Jurkat, Clone E6-1 (cell line): ENCODE data around the gene CBFA2T3.
"Not testable (repeated sequence)": the region's sequence is repeated elsewhere in the genome, so short reads cannot be mapped to it uniquely, and the experiment has no call there.

Experiments used
- DNase-seq: peaks from one replicate; pipeline ENCODE4 v3.0.0-alpha.2; 2011; ENCODE audit warnings: low read depth, low spot score
- H3K4me3 ChIP-seq: 2 replicates; pipeline ENCODE4 v1.5.1; 2011; ENCODE audit warnings: mild to moderate bottlenecking, low read length, control low read depth, moderate library complexity

CBFA2T3 gene

GRCh38 chr16:88918896-88919295 lies 58.1 kb downstream of the CBFA2T3 start:
- not testable (repeated sequence) for DNase-seq, H3K4me3 ChIP-seq

GRCh38 chr16:88917915-88918627 lies 58.9 kb downstream of the CBFA2T3 start:
- no peak overlapping the region for H3K4me3 ChIP-seq
- DNase-seq = no peak

GRCh38 chr16:88917146-88917914 lies 59.7 kb downstream of the CBFA2T3 start:
- DNase-seq = no peak
- no peak overlapping the region for H3K4me3 ChIP-seq

GRCh38 chr16:88915639-88916327 lies 61.2 kb downstream of the CBFA2T3 start:
- H3K4me3 ChIP-seq = no peak overlapping the region
- no peak for DNase-seq

- no peak overlapping the region for H3K4me3 ChIP-seq
- no peak for DNase-seq
These were observed 62.1 kb downstream of the CBFA2T3 start for GRCh38 chr16:88914750-88915368.

GRCh38 chr16:88913870-88914269 lies 63.1 kb downstream of the CBFA2T3 start:
- H3K4me3 ChIP-seq = no peak overlapping the region

GRCh38 chr16:88913001-88913612 lies 63.9 kb downstream of the CBFA2T3 start:
- DNase-seq = no peak
- no peak overlapping the region for H3K4me3 ChIP-seq

More at GRCh38 chr16:88913870-88914269, 63.1 kb downstream of the CBFA2T3 start:
- DNase-seq = no peak

- no peak for DNase-seq
- H3K4me3 ChIP-seq = no peak overlapping the region
These were observed 64.5 kb downstream of the CBFA2T3 start for GRCh38 chr16:88912556-88912955.

- no peak overlapping the region for H3K4me3 ChIP-seq
- no peak for DNase-seq
These were observed 65.1 kb downstream of the CBFA2T3 start for GRCh38 chr16:88911946-88912310.

- no peak for DNase-seq
- no peak overlapping the region for H3K4me3 ChIP-seq
These were observed 65.7 kb downstream of the CBFA2T3 start for GRCh38 chr16:88911136-88911945.

GRCh38 chr16:88910284-88911135 lies 66.5 kb downstream of the CBFA2T3 start:
- H3K4me3 ChIP-seq = no peak overlapping the region
- no peak for DNase-seq

GRCh38 chr16:88909431-88910210 lies 67.4 kb downstream of the CBFA2T3 start:
- H3K4me3 ChIP-seq = no peak overlapping the region
- no peak for DNase-seq

GRCh38 chr16:88908307-88908706 lies 68.7 kb downstream of the CBFA2T3 start:
- no peak overlapping the region for H3K4me3 ChIP-seq
- no peak for DNase-seq

- no peak overlapping the region for H3K4me3 ChIP-seq
- DNase-seq = no peak
These were observed 69.2 kb downstream of the CBFA2T3 start for GRCh38 chr16:88907768-88908167.

GRCh38 chr16:88906535-88907105 lies 70.4 kb downstream of the CBFA2T3 start:
- no peak for DNase-seq
- no peak overlapping the region for H3K4me3 ChIP-seq

GRCh38 chr16:88906020-88906419 lies 71.0 kb downstream of the CBFA2T3 start:
- DNase-seq = no peak
- no peak overlapping the region for H3K4me3 ChIP-seq

- H3K4me3 ChIP-seq = no peak overlapping the region
- peak; percentile 5 for DNase-seq
These were observed 71.4 kb downstream of the CBFA2T3 start for GRCh38 chr16:88905563-88905962.
